Stimulated activated CD8-positive, alpha-beta memory T cell treated with anti-CD3 and anti-CD28 coated beads, Interleukin-12 subunit alpha, Interleukin-12 subunit beta, amount 100 ng/mL, for 24 hours (primary cell): ENCODE measurements around the gene MSL2.
"Not testable (repeated sequence)": the region's sequence is repeated elsewhere in the genome, so short reads cannot be mapped to it uniquely, and the experiment has no call there.

Experiments
- DNase-seq: peaks from one replicate; pipeline ENCODE4 v3.0.0-alpha.2; 2020; ENCODE audit errors: extremely low read depth

The MSL2 gene

GRCh38 chr3:136193278-136194054 lies 2.7 kb downstream of the MSL2 start:
- DNase-seq, result no peak

DNA sequence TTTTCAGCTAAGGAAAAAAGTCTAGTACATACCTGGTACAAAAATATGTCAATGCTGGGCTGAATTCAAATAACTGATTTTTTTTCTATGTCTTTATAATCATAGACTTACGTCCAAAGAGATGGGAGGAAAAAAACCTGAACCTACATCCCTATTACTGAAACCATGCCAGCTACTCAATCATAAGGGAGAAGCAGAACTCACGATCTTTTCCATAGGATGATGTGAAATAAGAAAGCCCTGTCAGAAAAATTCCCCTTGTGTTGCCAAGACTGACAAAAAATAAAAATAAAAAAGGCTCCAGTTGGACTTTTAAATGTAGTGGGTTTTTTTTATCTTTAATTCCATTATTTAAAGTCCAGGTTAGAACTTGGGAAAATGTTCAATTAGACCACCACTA lies 3.3 kb downstream of the MSL2 start:
- no peak for DNase-seq

DNA sequence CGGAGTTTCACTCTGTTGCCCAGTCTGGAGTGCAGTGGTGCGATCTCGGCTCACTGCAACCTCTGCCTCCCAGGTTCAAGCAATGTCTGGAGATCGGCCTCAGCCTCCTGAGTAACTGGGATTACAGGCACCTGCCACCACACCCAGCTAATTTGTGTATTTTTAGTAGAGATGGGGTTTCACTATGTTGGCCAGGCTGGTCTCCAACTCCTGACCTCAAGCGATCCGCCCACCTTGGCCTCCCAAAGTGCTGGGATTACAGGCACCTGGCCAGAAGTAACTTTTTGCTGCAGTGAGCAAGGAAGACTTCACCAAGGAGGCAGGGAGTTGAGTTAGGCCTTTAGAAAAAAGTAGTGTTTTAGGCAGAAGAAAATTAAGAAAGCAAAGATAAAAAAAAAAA lies 3.9 kb downstream of the MSL2 start:
- not testable (repeated sequence) for DNase-seq

- DNase-seq, result no peak
These were observed 6.1 kb downstream of the MSL2 start for GRCh38 chr3:136189859-136190617.

GRCh38 chr3:136189043-136189442 lies 7.1 kb downstream of the MSL2 start:
- no peak for DNase-seq

- DNase-seq, result no peak
These were observed 8.3 kb downstream of the MSL2 start for GRCh38 chr3:136187868-136188267.

DNA sequence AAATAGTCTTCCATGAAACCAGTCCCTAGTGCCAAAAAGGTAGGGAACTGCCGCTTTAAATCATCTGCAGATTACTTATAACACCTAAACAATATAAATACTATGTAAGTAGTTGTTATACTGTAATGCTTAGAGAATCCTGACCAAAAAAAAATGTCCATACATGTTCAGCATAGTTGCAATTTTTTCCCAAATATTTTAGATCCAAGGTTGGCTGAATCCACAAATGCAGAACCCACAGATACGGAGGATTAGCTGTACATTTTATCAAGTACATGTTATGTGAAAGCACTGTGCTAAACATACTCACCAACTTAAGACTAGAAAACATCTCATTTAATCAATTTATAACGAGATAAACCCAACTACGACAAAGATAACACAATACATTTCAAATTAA lies 9.3 kb downstream of the MSL2 start:
- no peak for DNase-seq

DNA sequence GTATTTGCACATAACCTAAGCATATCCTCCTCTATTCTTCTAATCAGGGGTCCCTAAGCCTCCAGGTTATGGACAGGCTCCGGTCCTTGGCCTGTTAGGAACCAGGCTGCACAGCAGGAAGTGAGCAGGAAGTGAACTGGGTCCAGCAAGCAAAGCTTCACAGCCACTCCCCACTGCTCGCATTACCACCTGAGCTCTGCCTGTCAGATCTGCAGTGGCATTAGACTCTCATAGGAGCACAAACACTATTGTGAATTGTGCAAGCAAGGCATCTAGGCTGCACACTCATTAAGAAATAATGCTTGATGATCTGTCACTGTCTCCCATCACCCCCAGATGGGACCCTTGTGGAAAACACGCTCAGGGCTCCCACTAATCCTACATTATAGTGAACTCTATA lies 9.8 kb downstream of the MSL2 start:
- no peak for DNase-seq

DNA sequence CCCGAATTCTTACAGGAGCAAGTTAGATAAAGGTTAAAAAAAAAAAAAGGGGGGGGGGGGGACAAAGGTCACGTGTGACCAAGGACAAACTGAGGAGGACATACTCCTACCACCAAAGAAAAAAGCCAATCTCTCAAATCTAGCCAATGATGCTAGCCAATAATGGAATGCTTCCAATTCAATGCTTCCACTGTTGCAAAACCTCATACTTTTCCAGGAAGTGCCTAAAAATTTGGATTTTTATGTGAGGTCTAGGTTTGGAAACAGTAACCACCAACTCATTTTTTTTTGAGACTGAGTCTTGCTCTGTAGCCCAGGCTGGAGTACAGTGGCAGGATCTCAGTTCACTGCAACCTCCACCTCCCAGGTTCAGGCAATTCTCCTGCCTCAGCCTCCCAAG lies 11.4 kb downstream of the MSL2 start:
- no peak for DNase-seq

GRCh38 chr3:136181741-136182140 lies 14.4 kb downstream of the MSL2 start:
- DNase-seq, result no peak

- DNase-seq, result no peak
These were observed 18.3 kb downstream of the MSL2 start for GRCh38 chr3:136177876-136178275.

GRCh38 chr3:136173939-136174490 lies 22.1 kb downstream of the MSL2 start:
- no peak for DNase-seq

DNA sequence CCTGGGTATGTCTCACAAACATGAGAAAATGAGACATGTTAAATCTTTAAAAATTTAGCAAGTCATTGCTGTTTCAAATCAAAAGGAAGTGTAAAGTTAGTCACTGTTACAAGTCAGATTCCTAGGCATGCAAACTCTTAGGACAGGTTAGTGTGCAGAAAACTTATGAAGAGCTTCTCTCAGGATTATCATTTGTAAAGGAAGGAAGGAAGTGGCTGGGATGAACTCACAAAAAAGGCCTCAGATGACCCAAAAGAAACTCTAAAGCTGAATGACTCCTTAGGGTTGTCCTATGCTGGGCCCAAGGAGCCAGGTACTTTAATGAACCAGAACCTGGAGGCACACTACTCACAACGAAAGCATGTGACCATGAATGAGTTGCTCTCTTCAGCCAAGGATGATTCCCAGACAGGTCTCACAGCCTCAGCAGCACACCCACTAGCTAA lies 25.0 kb downstream of the MSL2 start:
- DNase-seq, result no peak

DNA sequence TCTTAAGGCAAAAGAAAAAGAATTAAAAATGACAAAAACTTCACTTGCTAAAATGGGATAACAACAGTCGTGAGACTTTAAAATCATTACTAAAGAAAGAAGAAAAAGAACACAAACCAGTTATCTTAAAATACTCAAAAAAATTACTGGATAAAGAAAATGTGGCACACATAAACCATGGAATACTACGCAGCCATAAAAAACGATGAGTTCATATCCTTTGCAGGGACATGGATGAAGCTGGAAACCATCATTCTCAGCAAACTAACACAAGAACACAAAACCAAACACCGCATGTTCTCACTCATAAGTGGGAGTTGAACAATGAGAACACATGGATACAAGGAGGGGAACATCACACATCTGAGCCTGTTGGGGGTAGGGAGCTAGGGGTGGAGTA lies 27.9 kb downstream of the MSL2 start:
- not testable (repeated sequence) for DNase-seq

DNA sequence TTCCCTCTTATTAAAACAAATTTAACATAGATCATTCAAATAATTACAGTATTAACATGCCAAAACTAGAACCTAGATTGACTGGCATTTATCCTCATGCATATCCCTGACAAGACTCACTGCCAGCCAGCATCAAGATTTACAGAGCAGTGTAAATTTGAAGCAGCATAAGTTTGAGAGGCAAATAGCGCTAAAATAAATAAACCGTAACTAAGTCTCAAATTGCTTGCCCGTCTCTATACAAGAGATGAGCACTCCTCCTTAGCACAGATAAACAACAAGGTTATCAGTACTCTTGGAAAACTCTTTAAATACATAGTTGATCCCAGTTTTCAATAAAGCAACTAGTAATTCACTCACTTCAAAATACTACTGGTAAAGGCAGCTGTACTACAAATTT lies 29.6 kb downstream of the MSL2 start:
- DNase-seq, result no peak

DNA sequence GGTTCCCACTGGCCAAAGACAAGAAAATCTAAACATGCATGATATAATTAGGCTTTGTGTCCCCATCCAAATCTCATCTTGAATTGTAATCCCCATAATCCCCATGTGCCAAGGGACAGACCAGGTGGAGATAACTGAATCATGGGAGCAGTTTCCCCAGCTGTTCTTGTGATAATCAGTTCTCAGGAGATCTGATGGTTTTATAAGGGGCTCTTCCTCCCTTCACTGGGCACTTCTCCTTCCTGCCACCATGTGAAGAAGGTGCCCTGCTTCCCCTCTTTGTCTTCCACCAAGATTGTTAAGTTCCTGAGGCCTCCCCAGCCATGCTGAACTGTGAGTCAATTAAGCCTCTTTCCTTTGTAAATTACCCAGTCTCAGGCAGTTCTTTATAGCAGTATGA lies 32.5 kb downstream of the MSL2 start:
- DNase-seq, result not testable (repeated sequence)

DNA sequence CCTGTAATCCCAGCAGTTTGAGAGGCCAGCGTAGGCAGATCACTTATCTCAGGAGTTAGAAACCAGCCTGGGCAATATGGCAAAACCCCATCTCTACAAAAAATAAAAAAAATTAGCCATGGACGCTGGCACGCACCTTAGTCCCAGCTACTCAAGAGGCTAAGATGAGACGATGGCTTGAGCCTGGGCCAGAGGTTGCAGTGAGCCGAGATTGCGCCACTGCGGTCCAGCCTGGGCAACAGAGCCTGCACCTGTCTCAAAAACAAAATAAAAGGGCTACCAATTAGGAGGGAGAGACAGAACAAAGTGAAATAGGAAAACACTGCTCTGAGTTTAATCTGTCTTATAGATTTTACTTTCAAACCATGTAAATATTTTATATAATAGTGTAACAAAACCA lies 33.8 kb downstream of the MSL2 start:
- DNase-seq, result no peak

- DNase-seq, result no peak
These were observed 34.6 kb downstream of the MSL2 start for GRCh38 chr3:136161516-136161915.

GRCh38 chr3:136152963-136153362 lies 43.2 kb downstream of the MSL2 start:
- DNase-seq, result no peak

DNA sequence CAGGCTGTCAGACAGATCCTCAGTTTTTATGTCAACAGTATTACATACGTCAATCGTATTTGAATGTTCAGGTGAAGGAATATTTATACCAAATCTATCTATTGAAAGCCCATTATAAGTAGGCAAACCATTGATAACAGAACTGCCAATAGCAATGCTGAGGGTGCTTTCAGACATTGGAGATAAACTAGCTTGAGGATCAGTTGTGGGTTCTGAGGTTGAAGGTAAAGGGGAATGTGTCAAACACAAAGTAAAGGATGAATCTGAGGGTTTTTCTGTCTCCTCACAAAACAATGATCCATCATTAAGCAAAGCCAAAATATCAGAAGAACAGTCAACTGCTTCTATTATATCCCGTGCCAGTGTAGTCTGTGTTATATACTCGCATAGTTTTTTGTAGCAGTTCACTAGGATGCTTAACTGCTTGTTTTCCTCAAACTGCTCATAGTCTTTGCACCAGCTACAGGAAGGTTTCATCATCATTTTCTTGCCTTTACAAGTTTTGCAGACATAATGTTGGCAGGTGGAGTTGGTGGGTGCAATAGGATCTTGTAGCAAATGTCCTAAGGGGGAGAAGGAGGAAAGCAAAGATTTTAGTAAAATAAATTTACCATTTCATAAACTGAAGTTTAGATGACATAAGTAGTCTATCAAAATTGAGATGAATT lies 43.8 kb downstream of the MSL2 start:
- DNase-seq, result no peak

- no peak for DNase-seq
These were observed 44.9 kb downstream of the MSL2 start for GRCh38 chr3:136151219-136151618.

DNA sequence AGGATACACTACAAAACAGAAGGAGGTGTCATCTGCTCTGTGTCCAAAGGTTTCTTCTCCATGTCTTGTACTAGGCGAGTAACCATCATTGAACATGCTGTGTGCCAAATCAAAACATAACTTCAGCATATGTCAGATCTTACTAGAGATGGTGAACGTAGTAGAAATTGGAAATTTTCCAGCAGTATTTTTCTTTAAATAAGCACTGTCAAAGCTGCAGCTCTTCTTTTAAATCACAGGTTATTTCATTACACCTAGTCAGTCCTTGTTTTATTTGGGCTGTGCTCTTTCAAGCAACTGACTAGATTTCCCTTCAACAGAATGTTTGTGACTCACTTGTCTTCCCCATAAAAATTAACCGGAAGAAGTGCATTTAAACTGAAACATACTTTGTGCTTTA lies 46.5 kb downstream of the MSL2 start:
- DNase-seq, result no peak
